ENCODE measurements around the gene LNX1.

DNA sequence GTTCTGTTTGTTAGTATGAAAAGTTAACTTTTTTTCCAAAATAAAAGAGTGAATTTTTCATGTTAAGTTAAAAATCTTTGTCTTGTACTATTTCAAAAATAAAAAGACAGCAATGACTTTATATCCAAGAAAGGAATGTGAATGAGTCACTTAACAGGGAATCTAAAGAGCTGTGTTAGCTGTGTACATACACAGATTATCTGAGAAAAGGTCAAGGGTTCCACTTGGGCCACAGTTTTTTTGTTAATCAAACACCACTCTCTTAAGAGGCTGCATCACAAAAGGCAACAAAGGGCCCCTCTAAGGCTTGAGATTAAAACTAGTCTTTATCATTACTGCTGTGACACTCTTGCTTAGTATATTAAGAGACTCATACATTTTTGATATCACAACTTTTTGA is 131.7 kb downstream of the LNX1 start:
- TF ChIP-seq, protein P1, sequence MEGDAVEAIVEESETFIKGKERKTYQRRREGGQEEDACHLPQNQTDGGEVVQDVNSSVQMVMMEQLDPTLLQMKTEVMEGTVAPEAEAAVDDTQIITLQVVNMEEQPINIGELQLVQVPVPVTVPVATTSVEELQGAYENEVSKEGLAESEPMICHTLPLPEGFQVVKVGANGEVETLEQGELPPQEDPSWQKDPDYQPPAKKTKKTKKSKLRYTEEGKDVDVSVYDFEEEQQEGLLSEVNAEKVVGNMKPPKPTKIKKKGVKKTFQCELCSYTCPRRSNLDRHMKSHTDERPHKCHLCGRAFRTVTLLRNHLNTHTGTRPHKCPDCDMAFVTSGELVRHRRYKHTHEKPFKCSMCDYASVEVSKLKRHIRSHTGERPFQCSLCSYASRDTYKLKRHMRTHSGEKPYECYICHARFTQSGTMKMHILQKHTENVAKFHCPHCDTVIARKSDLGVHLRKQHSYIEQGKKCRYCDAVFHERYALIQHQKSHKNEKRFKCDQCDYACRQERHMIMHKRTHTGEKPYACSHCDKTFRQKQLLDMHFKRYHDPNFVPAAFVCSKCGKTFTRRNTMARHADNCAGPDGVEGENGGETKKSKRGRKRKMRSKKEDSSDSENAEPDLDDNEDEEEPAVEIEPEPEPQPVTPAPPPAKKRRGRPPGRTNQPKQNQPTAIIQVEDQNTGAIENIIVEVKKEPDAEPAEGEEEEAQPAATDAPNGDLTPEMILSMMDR (conservative IDR thresholded peaks at IDR 0.05): no peak
- TF ChIP-seq ZFX (IDR thresholded peaks at IDR 0.05): no peak

Measured in C4-2B (cell line).